GM12875 (cell line): ENCODE results near the gene ACVRL1.

Experiments
- H3K4me3 ChIP-seq: one replicate; pipeline ENCODE4 v1.5.1; 2011; ENCODE audit warnings: low read depth, low read length, control low read depth
- TF ChIP-seq, protein P1 (sequence below): IDR thresholded peaks from 2 replicates; pipeline ENCODE4 v1.5.1; 2011; ENCODE audit warnings: low read depth, mild to moderate bottlenecking, control low read depth, inconsistent platforms, low read length, moderate library complexity, borderline replicate concordance; ENCODE audit not compliant: insufficient read depth

ACVRL1 gene

DNA sequence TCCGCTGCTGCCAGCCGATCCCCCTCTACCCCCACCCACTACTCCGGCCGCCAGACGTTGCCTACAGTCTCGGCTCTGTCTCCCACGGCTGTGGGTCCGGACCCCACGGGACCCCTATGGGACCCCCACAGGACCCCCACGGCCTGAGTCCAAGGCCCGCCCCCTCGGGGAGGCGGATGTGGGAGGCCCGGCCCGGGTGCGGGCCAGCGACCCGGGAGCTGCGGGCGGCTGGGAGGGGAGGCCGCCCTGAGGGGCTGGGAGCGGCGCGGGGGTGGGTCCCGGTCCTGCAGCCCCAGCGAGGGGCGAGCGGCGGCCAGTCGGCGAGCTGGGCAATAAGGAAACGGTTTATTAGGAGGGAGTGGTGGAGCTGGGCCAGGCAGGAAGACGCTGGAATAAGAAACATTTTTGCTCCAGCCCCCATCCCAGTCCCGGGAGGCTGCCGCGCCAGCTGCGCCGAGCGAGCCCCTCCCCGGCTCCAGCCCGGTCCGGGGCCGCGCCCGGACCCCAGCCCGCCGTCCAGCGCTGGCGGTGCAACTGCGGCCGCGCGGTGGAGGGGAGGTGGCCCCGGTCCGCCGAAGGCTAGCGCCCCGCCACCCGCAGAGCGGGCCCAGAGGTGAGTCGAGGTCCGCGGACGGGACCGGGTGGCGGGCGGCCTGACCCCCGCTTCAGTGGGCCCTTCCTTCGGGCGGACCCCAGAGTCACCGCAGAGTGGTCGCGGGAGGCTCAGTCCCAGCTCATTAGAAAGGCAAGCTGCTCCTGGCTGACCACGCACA, at the start of gene ACVRL1:
Gene ACVRL1, plus strand, starts transcription at position 422 of the 773 bp plus-strand sequence. CDS start 4,971 bp downstream, outside the sequence.
- TF ChIP-seq, protein P1, sequence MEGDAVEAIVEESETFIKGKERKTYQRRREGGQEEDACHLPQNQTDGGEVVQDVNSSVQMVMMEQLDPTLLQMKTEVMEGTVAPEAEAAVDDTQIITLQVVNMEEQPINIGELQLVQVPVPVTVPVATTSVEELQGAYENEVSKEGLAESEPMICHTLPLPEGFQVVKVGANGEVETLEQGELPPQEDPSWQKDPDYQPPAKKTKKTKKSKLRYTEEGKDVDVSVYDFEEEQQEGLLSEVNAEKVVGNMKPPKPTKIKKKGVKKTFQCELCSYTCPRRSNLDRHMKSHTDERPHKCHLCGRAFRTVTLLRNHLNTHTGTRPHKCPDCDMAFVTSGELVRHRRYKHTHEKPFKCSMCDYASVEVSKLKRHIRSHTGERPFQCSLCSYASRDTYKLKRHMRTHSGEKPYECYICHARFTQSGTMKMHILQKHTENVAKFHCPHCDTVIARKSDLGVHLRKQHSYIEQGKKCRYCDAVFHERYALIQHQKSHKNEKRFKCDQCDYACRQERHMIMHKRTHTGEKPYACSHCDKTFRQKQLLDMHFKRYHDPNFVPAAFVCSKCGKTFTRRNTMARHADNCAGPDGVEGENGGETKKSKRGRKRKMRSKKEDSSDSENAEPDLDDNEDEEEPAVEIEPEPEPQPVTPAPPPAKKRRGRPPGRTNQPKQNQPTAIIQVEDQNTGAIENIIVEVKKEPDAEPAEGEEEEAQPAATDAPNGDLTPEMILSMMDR = no peak
- H3K4me3 ChIP-seq = no peak within 1 kb of the TSS

DNA sequence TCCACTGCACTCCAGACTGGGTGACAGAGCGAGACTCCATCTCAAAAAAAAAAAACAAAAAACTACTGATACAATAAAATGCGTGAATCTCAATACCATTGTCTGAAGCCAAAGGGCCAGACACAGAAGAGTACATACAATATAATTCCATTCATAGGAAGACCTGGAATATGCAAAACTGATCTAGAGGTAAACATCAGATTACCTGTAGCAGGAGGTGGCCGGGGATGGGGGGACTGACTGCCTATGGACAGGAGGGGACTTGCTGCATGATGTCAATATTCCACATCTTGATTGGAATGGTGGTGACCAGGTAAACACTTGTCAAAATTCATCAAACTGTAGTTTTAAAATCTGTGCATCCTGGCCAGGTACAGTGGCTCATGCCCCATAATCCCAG, 46.3 kb upstream of the ACVRL1 start:
- TF ChIP-seq, protein P1 = no peak
- no peak overlapping the region for H3K4me3 ChIP-seq

DNA sequence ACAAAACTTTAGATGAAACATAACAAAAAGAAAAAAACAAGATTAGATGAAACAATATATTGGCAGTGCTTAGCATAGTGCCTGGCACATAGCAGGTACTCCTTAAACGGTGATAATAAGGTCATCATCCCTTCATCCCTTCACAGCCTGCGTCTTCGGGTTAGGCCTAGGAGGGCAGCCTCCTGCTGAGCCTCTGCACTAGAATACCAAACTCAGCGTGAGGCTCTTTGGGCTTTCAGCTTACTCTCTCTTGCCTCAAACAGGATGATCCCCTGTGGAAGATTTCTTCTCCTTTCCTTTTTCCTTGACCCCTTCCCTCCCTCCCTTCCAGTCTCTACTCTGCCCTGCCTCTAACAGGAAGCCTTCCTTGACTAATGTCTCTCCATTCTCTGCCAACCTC, 44.4 kb upstream of the ACVRL1 start:
- TF ChIP-seq, protein P1 = no peak
- H3K4me3 ChIP-seq = no peak overlapping the region

DNA sequence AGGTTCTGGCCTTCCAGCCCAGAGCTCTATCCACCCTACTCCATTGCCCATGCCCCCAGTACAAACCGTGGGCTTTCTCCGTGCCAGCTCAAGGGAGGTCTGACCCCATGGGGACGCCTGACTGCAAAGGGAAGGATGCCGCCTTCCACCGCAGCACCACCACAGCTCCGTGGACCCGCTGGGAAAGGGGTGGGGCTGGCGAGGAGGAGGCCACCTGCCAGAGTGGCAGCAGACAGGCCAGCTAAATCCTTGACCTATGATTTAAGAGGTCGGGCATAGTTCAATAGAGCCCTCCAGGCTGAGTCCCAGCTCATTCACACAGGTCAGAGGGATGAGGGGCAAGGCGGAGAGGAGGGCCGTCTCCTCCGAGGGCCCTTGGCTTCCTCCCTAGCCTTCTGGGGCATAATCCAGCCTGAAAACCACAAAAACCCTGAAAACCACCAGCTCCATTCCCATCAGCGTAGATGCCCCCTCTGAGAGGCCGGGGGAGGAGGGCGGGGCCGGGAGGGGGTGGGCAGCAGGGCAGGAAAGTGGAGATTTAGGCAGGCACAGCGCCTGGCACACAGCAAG, 43.9 kb upstream of the ACVRL1 start:
- TF ChIP-seq, protein P1 = no peak
- H3K4me3 ChIP-seq = no peak overlapping the region

DNA sequence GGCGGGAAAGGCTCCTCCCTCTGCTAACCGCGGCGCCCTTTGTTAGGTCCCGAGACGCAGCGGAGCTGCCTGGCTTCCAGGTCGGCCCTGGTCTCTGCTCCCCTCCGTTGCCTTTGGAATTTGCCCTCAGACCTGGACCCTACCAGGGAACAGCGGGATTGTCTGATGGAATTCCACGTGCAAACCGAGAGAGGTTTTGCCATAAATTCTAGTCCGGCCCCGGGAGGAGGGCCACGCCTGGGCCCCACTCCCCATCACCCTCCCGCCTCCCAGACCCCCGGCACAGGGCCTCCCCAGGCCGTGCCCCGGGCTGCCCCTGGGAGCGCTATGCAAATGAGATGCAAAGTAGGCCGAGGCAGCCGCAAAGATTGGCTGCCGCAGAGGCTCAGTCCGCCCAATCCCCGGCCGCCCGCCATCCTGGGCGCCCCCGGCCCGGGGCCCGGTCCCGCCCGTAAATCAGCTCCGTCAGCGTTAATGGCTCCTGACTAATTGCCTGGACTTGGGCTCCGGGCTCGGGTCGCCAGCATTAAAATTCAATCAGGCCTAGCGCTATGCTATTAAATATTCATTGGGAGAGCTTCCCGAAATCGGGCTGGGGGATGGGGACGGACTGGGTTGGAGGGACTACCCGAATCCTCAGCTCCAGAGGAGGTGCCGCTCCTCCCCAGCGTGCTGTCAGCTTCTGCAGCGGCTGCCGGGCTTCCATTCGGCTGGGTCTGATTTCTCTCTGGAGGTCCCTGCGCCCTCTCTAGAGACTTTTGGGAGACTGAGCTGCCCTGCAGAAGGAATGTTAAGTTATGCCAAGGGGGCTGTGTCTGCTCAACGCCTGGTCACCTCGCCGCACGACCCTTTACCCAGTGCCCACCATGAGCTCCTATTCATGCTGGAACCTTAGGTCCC, 43.1 kb upstream of the ACVRL1 start:
- H3K4me3 ChIP-seq = no peak overlapping the region
- TF ChIP-seq, protein P1 = no peak

DNA sequence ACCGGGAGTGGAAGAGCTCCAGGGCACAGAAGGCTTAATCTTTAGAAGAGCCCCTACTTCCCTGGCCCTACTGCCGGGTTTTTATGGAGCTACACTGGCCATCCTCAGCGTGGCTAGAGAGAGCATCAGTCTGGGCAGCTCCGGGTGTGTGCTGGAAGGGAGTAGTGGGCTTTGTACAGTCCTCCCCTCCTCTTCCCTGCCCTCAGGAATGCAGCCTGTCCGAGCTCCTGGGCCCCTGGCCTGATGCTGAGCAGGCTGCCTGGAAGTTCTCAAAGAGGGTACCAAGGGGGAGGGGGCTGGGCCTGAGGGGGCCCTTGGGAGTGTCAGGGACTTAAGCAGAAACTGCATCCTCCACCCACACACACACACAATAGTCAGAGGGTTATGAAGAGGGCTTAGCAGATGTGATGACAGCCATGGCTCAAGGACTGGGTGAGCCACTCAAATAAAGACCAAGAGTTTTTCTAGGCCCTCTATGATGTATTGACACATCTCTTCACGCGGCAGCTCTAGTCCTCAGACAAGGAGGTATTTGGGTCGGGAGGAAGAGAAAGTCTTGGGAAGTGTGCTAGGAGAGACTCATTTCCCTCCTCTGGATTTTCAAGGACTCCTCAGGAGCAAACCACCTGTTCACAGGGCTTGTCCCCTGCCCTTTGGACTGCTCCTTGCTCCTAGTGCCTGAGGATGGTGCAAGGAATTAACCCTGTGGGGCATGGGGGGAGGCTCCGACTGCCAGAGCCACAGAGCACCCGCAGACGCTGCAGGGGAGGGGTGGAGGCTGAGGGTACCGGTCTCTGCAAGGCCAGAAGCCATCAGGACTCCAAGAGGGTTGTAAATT, 42.3 kb upstream of the ACVRL1 start:
- no peak overlapping the region for H3K4me3 ChIP-seq
- TF ChIP-seq, protein P1 = no peak
